Skeletal muscle tissue (tissue), 4 donors: ENCODE measurements around the gene GALM. TPM values are rescaled to one million over a fixed set of nuclear protein-coding genes. Genes with fewer than 3 reads are reported as not detected.

Experiments used
- H3K27ac ChIP-seq: one replicate; pipeline ENCODE4 v1.7.0; 2013; ENCODE audit warnings: mild to moderate bottlenecking, low read depth, low read length, inconsistent platforms
- H3K27me3 ChIP-seq, 3 donors: one replicate each; pipeline ENCODE4 v1.7.0; 2013; ENCODE audit warnings: low read length in 3 of 3; ENCODE audit not compliant: control insufficient read depth in 3 of 3, insufficient read depth in 3 of 3
- H3K36me3 ChIP-seq, 3 donors: one replicate each; pipeline ENCODE4 v1.7.0; 2013; ENCODE audit warnings: low read length in 3 of 3; ENCODE audit not compliant: control insufficient read depth in 3 of 3, insufficient read depth in 3 of 3
- H3K4me1 ChIP-seq, 3 donors: one replicate each; pipeline ENCODE4 v1.7.0; 2013; ENCODE audit warnings: low read length in 3 of 3, mild to moderate bottlenecking in 3 of 3; ENCODE audit not compliant: control insufficient read depth in 3 of 3, insufficient read depth in 3 of 3
- H3K4me3 ChIP-seq, 3 donors: one replicate each; pipeline ENCODE4 v1.7.0; 2013; ENCODE audit warnings: low read length in 3 of 3
- H3K9ac ChIP-seq, 3 donors: one replicate each; pipeline ENCODE4 v1.7.0; 2013; ENCODE audit warnings: low read length in 3 of 3, mild to moderate bottlenecking in 3 of 3, moderate library complexity in 2 of 3, low read depth in 1 of 3
- H3K9me3 ChIP-seq, 3 donors: one replicate each; pipeline ENCODE4 v1.7.0; 2013; ENCODE audit warnings: low read length in 3 of 3; ENCODE audit not compliant: control insufficient read depth in 3 of 3
- total RNA-seq: library from RNA; depleted of rRNA; stranded (reverse); fragments of >200 nt; gene quantifications from one replicate; pipeline ENCODE4 v1.2.3, GENCODE V29; 2014
- donor health status: Osteomylitis.

The GALM gene
- total RNA-seq, 1 donor from 2014 or later, result 18.3 TPM

DNA sequence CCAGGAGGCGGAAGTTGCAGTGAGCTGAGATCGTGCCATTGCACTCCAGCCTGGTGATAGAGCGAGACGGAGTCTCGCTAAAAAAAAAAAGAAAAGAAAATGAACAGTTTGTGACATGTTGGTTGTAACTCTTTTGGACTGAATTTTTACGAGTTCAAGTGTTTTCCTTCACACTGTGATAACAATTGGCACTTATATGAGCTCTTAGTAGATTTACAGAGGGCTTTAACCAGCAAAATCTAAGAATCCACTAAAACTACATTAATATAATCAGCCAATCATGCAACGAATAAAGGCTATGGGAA lies 110.0 kb downstream of the GALM start:
- peaks cover 5 to 7% (median 6%) of the 10 kb centered on the region in 3 donors for H3K4me1 ChIP-seq
- no peak overlapping the region for H3K27ac ChIP-seq
- H3K36me3 ChIP-seq, result no peaks in the 10 kb centered on the region
- H3K27me3 ChIP-seq, result no peaks in the 10 kb centered on the region
- H3K9me3 ChIP-seq, result no peaks in the 10 kb centered on the region
- H3K9ac ChIP-seq, result no peak overlapping the region
- H3K4me3 ChIP-seq, result no peak overlapping the region

GRCh38 chr2:38776531-38776930 lies 110.6 kb downstream of the GALM start:
- H3K27ac ChIP-seq, result no peak overlapping the region
- no peaks in the 10 kb centered on the region for H3K9me3 ChIP-seq
- H3K9ac ChIP-seq, result peak overlapping the region in 1 of 3 donors; percentile 3
- H3K27me3 ChIP-seq, result no peaks in the 10 kb centered on the region
- H3K4me1 ChIP-seq, result peaks cover 5 to 7% (median 6%) of the 10 kb centered on the region in 3 donors
- no peak overlapping the region for H3K4me3 ChIP-seq
- H3K36me3 ChIP-seq, result peaks cover under 1 to 5% (median 5%) of the 10 kb centered on the region in 3 donors

- no peak overlapping the region for H3K27ac ChIP-seq
- H3K4me3 ChIP-seq, result peak overlapping the region; percentile 76 to 96 (median 84)
- peaks cover 5 to 7% (median 6%) of the 10 kb centered on the region in 3 donors for H3K4me1 ChIP-seq
- H3K27me3 ChIP-seq, result no peaks in the 10 kb centered on the region
- peaks cover 3 to 10% (median 9%) of the 10 kb centered on the region in 3 donors for H3K36me3 ChIP-seq
- peak overlapping the region; percentile 75 to 83 (median 76) for H3K9ac ChIP-seq
- H3K9me3 ChIP-seq, result no peaks in the 10 kb centered on the region
These were observed 112.8 kb downstream of the GALM start for GRCh38 chr2:38778687-38779082.

DNA sequence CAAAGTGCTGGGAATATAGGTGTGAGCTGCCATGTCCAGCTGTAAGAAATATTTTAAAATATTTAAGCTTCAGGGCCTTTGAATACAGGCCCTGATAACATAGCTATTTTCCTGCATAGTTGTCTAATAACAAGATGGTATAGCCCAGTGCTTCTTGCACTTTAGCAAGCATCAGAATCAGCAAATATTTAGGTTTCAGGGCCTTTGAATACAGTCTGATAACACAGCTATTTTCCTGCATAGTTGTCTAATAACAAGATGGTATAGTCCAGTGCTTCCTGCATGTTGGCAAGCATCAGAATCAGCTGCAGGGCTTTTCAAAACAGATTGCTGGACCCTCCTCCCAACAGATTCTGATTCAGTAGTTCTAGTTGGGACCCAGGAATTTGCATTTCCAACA lies 117.7 kb downstream of the GALM start:
- H3K4me1 ChIP-seq, result peaks cover 4 to 6% (median 4%) of the 10 kb centered on the region in 3 donors
- H3K9me3 ChIP-seq, result no peaks in the 10 kb centered on the region
- H3K4me3 ChIP-seq, result no peak overlapping the region
- H3K36me3 ChIP-seq, result peaks cover 3 to 10% (median 9%) of the 10 kb centered on the region in 3 donors
- no peak overlapping the region for H3K27ac ChIP-seq
- H3K27me3 ChIP-seq, result no peaks in the 10 kb centered on the region
- H3K9ac ChIP-seq, result no peak overlapping the region

Other genes starting within 250 kb of the GALM start
- gene HNRNPLL, start 63.2 kb upstream of the GALM start, total RNA-seq, result 48.0 TPM
- gene SRSF7, start 85.2 kb downstream of the GALM start, total RNA-seq, result 79.9 TPM
- 9.9 TPM for gene GEMIN6, start 112.1 kb downstream of the GALM start, total RNA-seq
- 21.9 TPM for gene DHX57, start 209.8 kb downstream of the GALM start, total RNA-seq
- gene MORN2, start 209.9 kb downstream of the GALM start, total RNA-seq, result 12.0 TPM
- gene ARHGEF33, start 223.8 kb downstream of the GALM start, total RNA-seq, result under 0.01 TPM